ENCODE data around the gene ZBTB1.
A peak's percentile ranks its signal among the peaks of the same experiment; 100 is the strongest.

The ZBTB1 gene

GRCh38 chr14:64504310-64504896 is at the start of gene ZBTB1:
Gene ZBTB1, plus strand, starts transcription at chr14:64504770. Its CDS starts 16,735 bp downstream, at chr14:64521505.
- peak; percentile 73 to 85 (median 80) for DNase-seq (ENCODE audit: low read depth in 2 of 3, low spot score in 1 of 3)

GRCh38 chr14:64459405-64460136 is 45.0 kb upstream of the ZBTB1 start:
- DNase-seq (ENCODE audit: low read depth in 2 of 3, low spot score in 1 of 3): no peak

- no peak for DNase-seq (ENCODE audit: low read depth in 2 of 3, low spot score in 1 of 3)
Measured at GRCh38 chr14:64461221-64461620, 43.3 kb upstream of the ZBTB1 start.

GRCh38 chr14:64463195-64463594 is 41.4 kb upstream of the ZBTB1 start:
- no peak for DNase-seq (ENCODE audit: low read depth in 2 of 3, low spot score in 1 of 3)

- no peak for DNase-seq (ENCODE audit: low read depth in 2 of 3, low spot score in 1 of 3)
Measured at GRCh38 chr14:64463873-64464272, 40.7 kb upstream of the ZBTB1 start.

- DNase-seq (ENCODE audit: low read depth in 2 of 3, low spot score in 1 of 3): no peak
Measured at GRCh38 chr14:64464651-64465050, 39.9 kb upstream of the ZBTB1 start.

- peak in 2 of 3 donors; percentile 16 to 42 for DNase-seq (ENCODE audit: low read depth in 2 of 3, low spot score in 1 of 3)
Measured at GRCh38 chr14:64465191-64465822, 39.3 kb upstream of the ZBTB1 start, which contains the start of gene AKAP5. Gene AKAP5, plus strand, starts transcription at chr14:64465499. Its CDS starts 2,896 bp downstream, at chr14:64468395.

GRCh38 chr14:64465831-64466554 is 38.6 kb upstream of the ZBTB1 start:
- DNase-seq (ENCODE audit: low read depth in 2 of 3, low spot score in 1 of 3): peak in 1 of 3 donors; percentile 1

GRCh38 chr14:64467101-64467500 is 37.5 kb upstream of the ZBTB1 start:
- DNase-seq (ENCODE audit: low read depth in 2 of 3, low spot score in 1 of 3): no peak

- DNase-seq (ENCODE audit: low read depth in 2 of 3, low spot score in 1 of 3): no peak
Measured at GRCh38 chr14:64467566-64467965, 37.0 kb upstream of the ZBTB1 start.

- DNase-seq (ENCODE audit: low read depth in 2 of 3, low spot score in 1 of 3): no peak
Measured at GRCh38 chr14:64468451-64468850, 36.1 kb upstream of the ZBTB1 start.

GRCh38 chr14:64474041-64474440 is 30.5 kb upstream of the ZBTB1 start:
- no peak for DNase-seq (ENCODE audit: low read depth in 2 of 3, low spot score in 1 of 3)

- DNase-seq (ENCODE audit: low read depth in 2 of 3, low spot score in 1 of 3): no peak
Measured at GRCh38 chr14:64474698-64475097, 29.9 kb upstream of the ZBTB1 start.

- no peak for DNase-seq (ENCODE audit: low read depth in 2 of 3, low spot score in 1 of 3)
Measured at GRCh38 chr14:64475585-64476273, 28.8 kb upstream of the ZBTB1 start.

GRCh38 chr14:64476438-64476837 is 28.1 kb upstream of the ZBTB1 start:
- DNase-seq (ENCODE audit: low read depth in 2 of 3, low spot score in 1 of 3): no peak

GRCh38 chr14:64478634-64479250 is 25.8 kb upstream of the ZBTB1 start:
- DNase-seq (ENCODE audit: low read depth in 2 of 3, low spot score in 1 of 3): peak in 1 of 3 donors; percentile 24

- no peak for DNase-seq (ENCODE audit: low read depth in 2 of 3, low spot score in 1 of 3)
Measured at GRCh38 chr14:64488590-64489099, 15.9 kb upstream of the ZBTB1 start.

- DNase-seq (ENCODE audit: low read depth in 2 of 3, low spot score in 1 of 3): no peak
Measured at GRCh38 chr14:64491637-64492036, 12.9 kb upstream of the ZBTB1 start.

GRCh38 chr14:64493455-64493854 is 11.1 kb upstream of the ZBTB1 start:
- DNase-seq (ENCODE audit: low read depth in 2 of 3, low spot score in 1 of 3): no peak

GRCh38 chr14:64495252-64495651 is 9.3 kb upstream of the ZBTB1 start:
- DNase-seq (ENCODE audit: low read depth in 2 of 3, low spot score in 1 of 3): no peak
